ENCODE measurements around the gene PIMREG. TPM values are rescaled to one million over a fixed set of nuclear protein-coding genes. Genes with fewer than 3 reads are reported as not detected.

Gene PIMREG
- total and polyA plus RNA-seq, 2 experiments from 2014 or later: 24.4 to 28.7 TPM

DNA sequence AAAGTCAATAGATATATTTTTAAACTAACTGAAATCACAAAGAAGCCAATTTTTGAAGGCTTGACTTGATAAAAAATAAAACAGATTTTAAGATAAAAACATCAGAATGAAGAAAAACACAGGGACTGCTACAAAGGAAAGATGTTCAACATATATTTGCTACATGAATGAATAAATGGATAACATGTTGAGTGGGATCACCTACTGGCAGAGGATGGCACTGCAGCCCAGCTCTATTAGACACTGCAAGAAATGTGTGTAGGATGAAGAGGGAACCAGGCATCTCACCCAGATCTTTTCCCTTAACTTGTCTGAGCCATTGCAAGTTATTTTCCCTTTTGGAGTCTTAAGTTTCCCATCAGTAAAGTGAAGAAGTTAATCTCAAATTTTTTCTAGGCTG is 13.5 kb upstream of the PIMREG start:
- H3K4me2 ChIP-seq (ENCODE audit: unreplicated experiment): no peak overlapping the region
- no peak for TF ChIP-seq EZH2phosphoT487 (IDR thresholded peaks at IDR 0.05; ENCODE audit: insufficient read depth, low read depth)
- H3K36me3 ChIP-seq (ENCODE audit: low read depth): no peaks in the 10 kb centered on the region
- no peaks in the 10 kb centered on the region for H3F3A ChIP-seq (ENCODE audit: insufficient read depth)
- no peaks in the 10 kb centered on the region for H3K9me2 ChIP-seq (ENCODE audit: insufficient read depth)
- in situ Hi-C loops (cut with MboI): loop anchor here (25.0 kb wide), 2 partner anchors 968 to 1168 kb away; partner anchors contain the start of gene DHX33
- no peak overlapping the region for H2AFZ ChIP-seq
- no peak overlapping the region for H3K4me3 ChIP-seq
- no peaks in the 10 kb centered on the region for H4K20me1 ChIP-seq (ENCODE audit: insufficient read depth)
- H3K9me3 ChIP-seq (ENCODE audit: low read depth): no peaks in the 10 kb centered on the region
- no peaks in the 10 kb centered on the region for H3K79me2 ChIP-seq (ENCODE audit: insufficient read depth)
- DNase-seq: no peak
- H3K27me3 ChIP-seq (replicated peaks; ENCODE audit: insufficient read depth): no peaks in the 10 kb centered on the region
- no peaks in the 10 kb centered on the region for H3K4me1 ChIP-seq (ENCODE audit: insufficient read depth)
- no peak overlapping the region for H3K9ac ChIP-seq
- H3K27ac ChIP-seq: no peak overlapping the region

DNA sequence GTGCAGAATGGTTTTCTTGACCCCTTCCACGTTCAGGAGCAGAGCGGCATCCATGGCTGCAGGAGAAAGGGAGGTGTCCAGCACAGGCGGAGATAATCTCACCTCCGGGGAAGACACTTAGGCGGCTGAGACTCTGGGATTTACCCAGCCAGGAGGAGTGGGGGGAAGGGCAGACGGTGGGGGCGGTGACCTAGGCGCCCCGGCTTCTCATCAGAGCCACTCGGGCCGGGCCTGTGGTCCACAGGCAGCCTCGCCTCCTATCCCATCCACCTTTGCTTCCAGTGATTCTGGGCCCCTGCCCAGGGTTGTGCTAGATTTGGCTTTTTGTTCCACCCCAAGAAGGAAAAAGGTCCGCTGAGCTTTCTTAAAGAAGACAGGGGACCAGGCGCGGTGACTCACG is 9.2 kb upstream of the PIMREG start, which contains the start of gene AIPL1:
TSS of gene AIPL1 (minus strand) at position 71 of the 400 bp plus-strand sequence. CDS start at position 54, 17 bp downstream.
- DNase-seq: no peak
- H3K36me3 ChIP-seq (ENCODE audit: low read depth): no peaks in the 10 kb centered on the region
- no peak within 1 kb of the TSS for H3K4me3 ChIP-seq
- 78 to 80% methylated on average over 15 to 16 of the region's 16 CpGs for WGBS, 2 experiments (ENCODE audit: low coverage in 1 of 2, low lambda C conversion rate in 2 of 2, missing lambda C conversion rate in 2 of 2)
- H3K4me1 ChIP-seq (ENCODE audit: insufficient read depth): no peaks in the 10 kb centered on the region
- H3K9ac ChIP-seq: no peak within 1 kb of the TSS
- no peaks in the 10 kb centered on the region for H3K9me3 ChIP-seq (ENCODE audit: low read depth)
- in situ Hi-C loops (cut with MboI): loop anchor here (25.0 kb wide), 2 partner anchors 973 to 1173 kb away; partner anchors contain the start of gene DHX33
- peaks cover 11% of the 10 kb centered on the region; the same call in 1 of the 2 replicates for H3K27me3 ChIP-seq (replicated peaks; ENCODE audit: insufficient read depth)
- TF ChIP-seq EZH2phosphoT487 (IDR thresholded peaks at IDR 0.05; ENCODE audit: insufficient read depth, low read depth): no peak
- no peak for TF ChIP-seq EZH2 (IDR thresholded peaks at IDR 0.05; ENCODE audit: insufficient read depth, poor library complexity, severe bottlenecking)
- H3K9me2 ChIP-seq (ENCODE audit: insufficient read depth): no peaks in the 10 kb centered on the region
- H3K4me2 ChIP-seq (ENCODE audit: unreplicated experiment): no peak within 1 kb of the TSS
- no peaks in the 10 kb centered on the region for H3K79me2 ChIP-seq (ENCODE audit: insufficient read depth)
- no peak within 1 kb of the TSS for H2AFZ ChIP-seq
- H4K20me1 ChIP-seq (ENCODE audit: insufficient read depth): no peaks in the 10 kb centered on the region
- no peaks in the 10 kb centered on the region for H3F3A ChIP-seq (ENCODE audit: insufficient read depth)
- H3K27ac ChIP-seq: no peak within 1 kb of the TSS

DNA sequence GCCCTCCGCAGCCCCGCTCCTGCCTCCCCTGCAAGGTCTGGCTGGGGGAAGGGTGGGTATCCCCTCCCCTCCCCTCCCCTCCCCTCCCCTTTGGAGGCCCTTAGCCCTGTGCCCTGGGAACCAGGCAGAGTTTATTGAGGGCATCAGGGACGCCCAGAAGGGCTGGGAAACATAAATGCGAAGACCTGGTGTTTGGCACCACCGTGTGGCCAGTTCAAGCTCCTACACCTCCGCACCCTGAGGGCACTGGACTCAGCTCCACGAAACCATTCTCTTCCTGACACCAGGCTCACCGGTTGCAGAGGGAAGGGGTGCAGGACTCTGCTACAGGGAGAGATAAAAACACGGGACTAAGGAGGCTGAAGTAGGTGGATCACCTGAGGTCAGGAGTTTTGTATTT is 8.3 kb upstream of the PIMREG start:
- Histone ChIP-seq H2AFZ (no peak overlapping the region), H3K4me1 (ENCODE audit: insufficient read depth) (peaks cover 8% of the 10 kb centered on the region; the same call in 1 of the 2 replicates), H3K9me2 (ENCODE audit: insufficient read depth) (no peaks in the 10 kb centered on the region), H3K27ac (no peak overlapping the region), H3F3A (ENCODE audit: insufficient read depth) (0 out of 2 replicates have a peak, but pooled peaks cover 4% of the 10 kb centered on the region), H3K4me3 (no peak overlapping the region), H3K9me3 (ENCODE audit: low read depth) (no peaks in the 10 kb centered on the region), H3K36me3 (ENCODE audit: low read depth) (no peaks in the 10 kb centered on the region), H3K79me2 (ENCODE audit: insufficient read depth) (no peaks in the 10 kb centered on the region), H3K27me3 (replicated peaks; ENCODE audit: insufficient read depth) (peaks cover 11% of the 10 kb centered on the region; the same call in 1 of the 2 replicates), H3K4me2 (ENCODE audit: unreplicated experiment) (no peak overlapping the region), H4K20me1 (ENCODE audit: insufficient read depth) (no peaks in the 10 kb centered on the region), H3K9ac (no peak overlapping the region)
- 12 to 24% methylated on average over 9 of the region's 9 CpGs for WGBS, 2 experiments (ENCODE audit: low coverage in 1 of 2, low lambda C conversion rate in 2 of 2, missing lambda C conversion rate in 2 of 2)
- no peak for TF ChIP-seq EZH2phosphoT487 (IDR thresholded peaks at IDR 0.05; ENCODE audit: insufficient read depth, low read depth)
- peak; percentile 85 for DNase-seq
- in situ Hi-C loops (cut with MboI): loop anchor here (25.0 kb wide), 2 partner anchors 974 to 1174 kb away; partner anchors contain the start of gene DHX33

DNA sequence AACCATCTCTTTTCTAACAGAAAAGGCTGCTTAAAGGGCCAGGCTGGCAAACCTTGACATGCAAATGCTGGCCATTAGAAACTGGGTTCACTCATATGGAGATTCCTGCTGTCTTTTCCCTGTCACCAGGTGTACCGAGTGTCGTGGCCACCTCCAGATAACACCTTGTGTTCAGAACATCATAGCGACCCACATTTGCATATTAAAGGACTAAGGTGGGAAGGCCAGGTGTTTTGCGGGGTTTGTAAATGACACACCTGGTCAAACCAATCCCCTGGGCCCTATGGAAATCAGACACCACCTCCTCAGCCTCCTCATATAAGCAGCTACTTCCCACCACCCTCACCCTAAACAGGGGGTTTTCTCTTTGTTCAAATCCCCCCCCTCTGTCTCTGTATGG is 6.8 kb upstream of the PIMREG start:
- Histone ChIP-seq H3K36me3 (ENCODE audit: low read depth) (no peaks in the 10 kb centered on the region), H3K4me3 (no peak overlapping the region), H3K27ac (no peak overlapping the region), H2AFZ (no peak overlapping the region), H3K9me3 (ENCODE audit: low read depth) (no peaks in the 10 kb centered on the region), H3K9ac (no peak overlapping the region), H3F3A (ENCODE audit: insufficient read depth) (0 out of 2 replicates have a peak, but pooled peaks cover 4% of the 10 kb centered on the region), H3K4me1 (ENCODE audit: insufficient read depth) (peaks cover 12% of the 10 kb centered on the region), H3K79me2 (ENCODE audit: insufficient read depth) (no peaks in the 10 kb centered on the region), H4K20me1 (ENCODE audit: insufficient read depth) (no peaks in the 10 kb centered on the region), H3K4me2 (ENCODE audit: unreplicated experiment) (no peak overlapping the region), H3K9me2 (ENCODE audit: insufficient read depth) (no peaks in the 10 kb centered on the region), H3K27me3 (replicated peaks; ENCODE audit: insufficient read depth) (peaks cover 11% of the 10 kb centered on the region; the same call in 1 of the 2 replicates)
- TF ChIP-seq EZH2 (IDR thresholded peaks at IDR 0.05; ENCODE audit: insufficient read depth, poor library complexity, severe bottlenecking) (no peak), EZH2phosphoT487 (IDR thresholded peaks at IDR 0.05; ENCODE audit: insufficient read depth, low read depth) (no peak)
- 13 to 21% methylated on average over 4 of the region's 4 CpGs for whole genome bisulfite sequencing, 2 experiments (ENCODE audit: low coverage in 1 of 2, low lambda C conversion rate in 2 of 2, missing lambda C conversion rate in 2 of 2)
- DNase-seq: no peak
- in situ Hi-C loops (cut with MboI): loop anchor here (25.0 kb wide), 2 partner anchors 975 to 1175 kb away; partner anchors contain the start of gene DHX33
